OCI-LY7 (cell line): ENCODE measurements around the gene TRIP10. TPM values are rescaled to one million over a fixed set of nuclear protein-coding genes. Genes with fewer than 3 reads are reported as not detected.

Experiments used
- BruUV-seq: library from RNA; stranded (reverse); fragments of 400-500 nt; replicated peaks from 2 replicates; lab custom pipeline; 2021; lab: Mats Ljungman, UMichigan
- CTCF ChIA-PET: fragments of 300-600 bp; sonication (Branson Sonifier 250); formaldehyde crosslinking; loops from one replicate; lab custom pipeline; 2022; ENCODE audit warnings: antibody characterized with exemption; ENCODE audit not compliant: unreplicated experiment; lab: Charles Lee
- POLR2A ChIA-PET: fragments of 300-600 bp; sonication (Branson Sonifier 250); formaldehyde crosslinking; loops from one replicate; lab custom pipeline; 2022; ENCODE audit warnings: antibody characterized with exemption; lab: Charles Lee
- DNase-seq: peaks from one replicate; pipeline ENCODE4 v3.0.0-alpha.2; 2015; ENCODE audit warnings: low spot score
- H2AFZ ChIP-seq: fragments of 200-600 bp; sonication (generic), shearing (Covaris generic); 2 replicates; pipeline ENCODE4 v1.6.1; 2014; ENCODE audit warnings: mild to moderate bottlenecking, antibody characterized with exemption, low read length, moderate library complexity
- H3K27ac ChIP-seq: fragments of 200-600 bp; sonication (generic); 2 replicates; pipeline ENCODE4 v1.5.1; 2014; ENCODE audit warnings: mixed run types, low read depth, mild to moderate bottlenecking, moderate library complexity, low read length, inconsistent platforms; ENCODE audit not compliant: poor library complexity, severe bottlenecking
- H3K36me3 ChIP-seq: fragments of 200-600 bp; sonication (generic); 2 replicates; pipeline ENCODE4 v1.6.1; 2014; ENCODE audit warnings: mild to moderate bottlenecking, antibody characterized with exemption, low read length, moderate library complexity, mixed read lengths; ENCODE audit not compliant: insufficient read depth
- H3K4me1 ChIP-seq: fragments of 200-600 bp; sonication (generic); 2 replicates; pipeline ENCODE4 v1.5.1; 2014; ENCODE audit warnings: mild to moderate bottlenecking, low read length; ENCODE audit not compliant: insufficient read depth, poor library complexity, severe bottlenecking
- H3K4me2 ChIP-seq: fragments of 200-600 bp; sonication (generic); 2 replicates; pipeline ENCODE4 v1.6.1; 2014; ENCODE audit warnings: mild to moderate bottlenecking, low read length
- H3K4me3 ChIP-seq: fragments of 200-600 bp; sonication (generic); 2 replicates; pipeline ENCODE4 v1.5.1; 2014; ENCODE audit warnings: mild to moderate bottlenecking, low read depth, low read length; ENCODE audit not compliant: poor library complexity, severe bottlenecking
- H3K79me2 ChIP-seq: fragments of 200-600 bp; sonication (generic); 2 replicates; pipeline ENCODE4 v1.6.1; 2016; ENCODE audit warnings: low read depth, mild to moderate bottlenecking, low read length, moderate library complexity, mixed read lengths; ENCODE audit not compliant: insufficient read depth
- H3K9me2 ChIP-seq: fragments of 200-600 bp; sonication (generic); 2 replicates; pipeline ENCODE4 v1.6.1; 2016; ENCODE audit warnings: mild to moderate bottlenecking, low read length, mixed read lengths; ENCODE audit not compliant: insufficient read depth
- H3K9me3 ChIP-seq: fragments of 200-600 bp; sonication (generic); 2 replicates; pipeline ENCODE4 v1.6.1; 2014; ENCODE audit warnings: mild to moderate bottlenecking, mixed run types, low read length, mixed read lengths
- H4K20me1 ChIP-seq: fragments of 200-600 bp; sonication (generic); 2 replicates; pipeline ENCODE4 v1.6.1; 2014; ENCODE audit warnings: mild to moderate bottlenecking, antibody characterized with exemption, low read length, moderate library complexity, mixed read lengths; ENCODE audit not compliant: insufficient read depth
- EZH2phosphoT487 ChIP-seq: fragments of 200-600 bp; sonication (generic); IDR thresholded peaks from 2 replicates; pipeline ENCODE4 v1.6.1; 2018; ENCODE audit warnings: low read depth, borderline replicate concordance, mild to moderate bottlenecking, mixed run types, antibody characterized with exemption, low read length, moderate library complexity, mixed read lengths
- intact Hi-C: fragments of 100-400 bp; cut with micrococcal nuclease; formaldehyde crosslinking; loops from one replicate; pipeline ENCODE4 v1.10.0; 2022; ENCODE audit not compliant: unreplicated experiment
- total RNA-seq, 2 experiments: library from RNA; depleted of rRNA in 1 of 2; stranded (reverse); fragments of >200 nt in 1 of 2; shearing (Covaris generic) in 1 of 2; gene quantifications; 2 replicates each; pipeline ENCODE4 v1.2.3, GENCODE V29; 2014 to 2022
- TF ChIP-seq, protein P1 (sequence below): fragments of 200-600 bp; sonication (generic); conservative IDR thresholded peaks from 2 replicates; pipeline ENCODE4 v1.5.1; 2014; ENCODE audit warnings: mild to moderate bottlenecking, antibody characterized with exemption, low read length, moderate library complexity, mixed read lengths

TRIP10 gene
- total RNA-seq, 2 experiments from 2014 or later: 16.1 to 19.9 TPM

DNA sequence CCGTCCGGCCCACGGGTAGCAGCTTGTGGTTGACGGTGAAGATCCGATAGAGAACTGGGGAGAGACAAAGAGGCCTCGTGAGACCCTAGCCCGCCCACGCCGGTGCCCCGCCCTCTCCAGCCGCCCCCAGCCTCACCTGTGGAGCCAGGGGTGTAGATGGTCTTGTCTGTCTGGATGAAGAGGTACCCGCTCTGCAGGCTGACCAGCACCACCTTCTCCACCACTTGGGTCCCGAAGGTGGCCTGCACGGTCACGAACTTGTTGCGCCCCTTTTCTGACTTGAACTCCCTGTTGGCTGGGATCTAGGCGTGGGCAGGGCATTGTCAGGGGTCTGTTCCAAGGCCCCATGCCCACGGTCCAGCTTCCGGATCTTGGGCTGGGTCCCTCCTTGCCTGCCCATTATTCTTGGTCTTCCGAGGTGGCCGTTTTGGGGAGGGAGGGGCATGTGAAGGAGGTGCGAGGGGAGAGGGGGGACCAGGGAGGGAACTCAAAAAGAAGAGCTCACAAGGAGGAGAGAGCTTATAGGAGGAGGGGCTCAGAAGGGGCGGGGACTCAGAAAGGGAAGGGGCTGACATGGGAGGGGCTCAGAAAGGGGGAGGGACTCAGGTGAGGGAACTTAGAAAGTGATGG, 21.3 kb upstream of the TRIP10 start:
- no TSS peak for BruUV-seq
- H3K36me3 ChIP-seq: no peaks in the 10 kb centered on the region
- CTCF ChIA-PET: no interaction called here

DNA sequence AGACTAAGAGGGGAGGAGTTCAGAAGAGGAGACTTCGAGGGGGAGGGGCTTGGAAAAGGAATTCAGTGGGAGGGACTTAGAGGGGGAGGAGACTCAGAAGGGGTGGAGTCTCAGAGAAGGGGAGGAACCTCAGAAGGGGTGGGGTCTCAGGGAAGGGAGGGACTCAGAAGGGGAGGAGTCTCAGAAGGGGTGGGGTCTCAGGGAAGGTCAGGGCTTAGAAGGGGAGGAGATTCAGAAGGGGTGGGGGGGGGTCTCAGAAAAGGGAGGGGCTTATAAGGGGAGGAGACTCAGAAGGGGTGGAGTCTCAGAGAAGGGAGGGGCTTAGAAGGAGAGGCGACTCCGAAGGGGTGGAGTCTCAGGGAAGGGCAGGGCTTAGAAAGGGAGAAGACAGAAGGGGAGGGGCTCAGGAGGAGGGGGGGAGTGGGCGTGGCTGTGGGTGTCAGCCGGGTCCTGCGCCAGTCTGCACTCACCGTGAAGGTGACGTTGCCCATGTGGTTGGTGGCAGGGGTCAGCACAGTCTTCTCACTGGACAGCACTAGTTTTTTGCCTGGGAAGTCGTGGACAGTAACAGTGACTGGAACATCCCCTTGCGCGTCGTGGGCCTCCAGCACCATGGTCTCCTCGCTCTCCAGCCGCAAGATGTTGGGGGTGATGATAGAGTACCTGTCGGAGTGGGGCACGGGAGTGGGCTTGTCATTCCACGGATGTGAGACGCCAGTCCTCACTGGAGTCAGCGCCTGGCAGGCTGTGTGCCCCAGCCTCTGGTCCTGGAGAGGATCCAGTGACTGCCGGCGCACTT, 20.5 kb upstream of the TRIP10 start:
- H3K27ac ChIP-seq: no peak overlapping the region
- ChIA-PET CTCF (no interaction called here), POLR2A (no interaction called here)
- no peaks in the 10 kb centered on the region for H4K20me1 ChIP-seq
- no peaks in the 10 kb centered on the region for H3K9me2 ChIP-seq
- TF ChIP-seq EZH2phosphoT487: no peak
- TF ChIP-seq, protein P1, sequence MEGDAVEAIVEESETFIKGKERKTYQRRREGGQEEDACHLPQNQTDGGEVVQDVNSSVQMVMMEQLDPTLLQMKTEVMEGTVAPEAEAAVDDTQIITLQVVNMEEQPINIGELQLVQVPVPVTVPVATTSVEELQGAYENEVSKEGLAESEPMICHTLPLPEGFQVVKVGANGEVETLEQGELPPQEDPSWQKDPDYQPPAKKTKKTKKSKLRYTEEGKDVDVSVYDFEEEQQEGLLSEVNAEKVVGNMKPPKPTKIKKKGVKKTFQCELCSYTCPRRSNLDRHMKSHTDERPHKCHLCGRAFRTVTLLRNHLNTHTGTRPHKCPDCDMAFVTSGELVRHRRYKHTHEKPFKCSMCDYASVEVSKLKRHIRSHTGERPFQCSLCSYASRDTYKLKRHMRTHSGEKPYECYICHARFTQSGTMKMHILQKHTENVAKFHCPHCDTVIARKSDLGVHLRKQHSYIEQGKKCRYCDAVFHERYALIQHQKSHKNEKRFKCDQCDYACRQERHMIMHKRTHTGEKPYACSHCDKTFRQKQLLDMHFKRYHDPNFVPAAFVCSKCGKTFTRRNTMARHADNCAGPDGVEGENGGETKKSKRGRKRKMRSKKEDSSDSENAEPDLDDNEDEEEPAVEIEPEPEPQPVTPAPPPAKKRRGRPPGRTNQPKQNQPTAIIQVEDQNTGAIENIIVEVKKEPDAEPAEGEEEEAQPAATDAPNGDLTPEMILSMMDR: no peak
- peaks cover 47% of the 10 kb centered on the region for H3K4me1 ChIP-seq
- H3K79me2 ChIP-seq: no peaks in the 10 kb centered on the region
- intact Hi-C loops: loop anchor here (2.0 kb wide), 1 partner anchor 202 kb away; no protein-coding TSS in a partner anchor
- H3K4me2 ChIP-seq: no peak overlapping the region
- BruUV-seq: no TSS peak
- no peaks in the 10 kb centered on the region for H3K36me3 ChIP-seq
- no peak overlapping the region for H2AFZ ChIP-seq
- DNase-seq: peak; percentile 86
- H3K9me3 ChIP-seq: no peaks in the 10 kb centered on the region
- no peak overlapping the region for H3K4me3 ChIP-seq

More for the DNA sequence above, 21.3 kb upstream of the TRIP10 start:
- H3K27ac ChIP-seq: no peak overlapping the region
- H3K4me3 ChIP-seq: no peak overlapping the region
- POLR2A ChIA-PET: interaction anchor here (0.8 kb wide), 1 partner anchor 175 kb away, joined by 7 read pairs; no protein-coding TSS in a partner anchor
- no peaks in the 10 kb centered on the region for H3K9me3 ChIP-seq
- H2AFZ ChIP-seq: no peak overlapping the region
- TF ChIP-seq, protein P1: no peak
- TF ChIP-seq EZH2phosphoT487: no peak
- peaks cover 40% of the 10 kb centered on the region for H3K4me1 ChIP-seq
- no peaks in the 10 kb centered on the region for H4K20me1 ChIP-seq
- intact Hi-C loops: loop anchor here (2.0 kb wide), 1 partner anchor 201 kb away; no protein-coding TSS in a partner anchor
- H3K9me2 ChIP-seq: no peaks in the 10 kb centered on the region
- DNase-seq: no peak
- no peaks in the 10 kb centered on the region for H3K79me2 ChIP-seq
- no peak overlapping the region for H3K4me2 ChIP-seq
